ENCODE results near the gene ANKRD44. TPM values are rescaled to one million over a fixed set of nuclear protein-coding genes. Genes with fewer than 3 reads are reported as not detected.
A peak's percentile ranks its signal among the peaks of the same experiment; 100 is the strongest.

ANKRD44 gene
- total RNA-seq, 2 experiments from 2014 or later: 188 to 224 TPM

- CTCF ChIA-PET: interaction anchor here (0.9 to 2.7 kb wide), 20 partner anchors 12 to 162 kb away, joined by 3 to 17 read pairs (median 5); no protein-coding TSS in a partner anchor
- POLR2A ChIA-PET: interaction anchor here (0.5 to 5.0 kb wide), 12 partner anchors 12 to 72 kb away, joined by 3 to 32 read pairs (median 4); partner anchors contain the start of gene ANKRD44
- ATAC-seq (no peak), DNase-seq (no peak)
- Mint-ChIP-seq H3K4me1 (ENCODE audit: low read depth) (peaks cover 82% of the 10 kb centered on the region), H3K9me3 (ENCODE audit: insufficient read depth) (no peaks in the 10 kb centered on the region), H3K27ac (peak overlapping the region; percentile 87), H3K36me3 (ENCODE audit: low read depth) (peaks cover 34% of the 10 kb centered on the region), H3K4me3 (peak overlapping the region; percentile 77), H3K27me3 (ENCODE audit: low read depth) (no peaks in the 10 kb centered on the region)
These were observed 73.1 kb downstream of the ANKRD44 start for GRCh38 chr2:197237291-197238042.

GRCh38 chr2:197236816-197237215 lies 73.8 kb downstream of the ANKRD44 start:
- Mint-ChIP-seq H3K4me1 (ENCODE audit: low read depth) (peaks cover 86% of the 10 kb centered on the region), H3K4me3 (peak overlapping the region; percentile 77), H3K36me3 (ENCODE audit: low read depth) (peaks cover 36% of the 10 kb centered on the region), H3K27me3 (ENCODE audit: low read depth) (no peaks in the 10 kb centered on the region), H3K27ac (peak overlapping the region; percentile 87), H3K9me3 (ENCODE audit: insufficient read depth) (no peaks in the 10 kb centered on the region)
- POLR2A ChIA-PET: interaction anchor here (0.5 to 5.0 kb wide), 7 partner anchors 19 to 72 kb away, joined by 3 to 32 read pairs (median 13); partner anchors contain the start of gene ANKRD44
- CTCF ChIA-PET: interaction anchor here (0.9 to 2.7 kb wide), 14 partner anchors 14 to 123 kb away, joined by 3 to 17 read pairs (median 9); no protein-coding TSS in a partner anchor
- ATAC-seq (no peak), DNase-seq (no peak)

GRCh38 chr2:197236159-197236558 lies 74.4 kb downstream of the ANKRD44 start:
- ATAC-seq (no peak), DNase-seq (no peak)
- peaks cover 88% of the 10 kb centered on the region for H3K4me1 Mint-ChIP-seq (ENCODE audit: low read depth)
- peak overlapping the region; percentile 87 for H3K27ac Mint-ChIP-seq
- no peaks in the 10 kb centered on the region for H3K9me3 Mint-ChIP-seq (ENCODE audit: insufficient read depth)
- ChIA-PET CTCF (interaction anchor here (1.2 to 2.3 kb wide), 7 partner anchors 14 to 123 kb away, joined by 3 to 17 read pairs (median 10); no protein-coding TSS in a partner anchor), POLR2A (interaction anchor here (2.3 to 5.0 kb wide), 5 partner anchors 20 to 73 kb away, joined by 8 to 32 read pairs (median 22); partner anchors contain the start of gene ANKRD44)
- H3K4me3 Mint-ChIP-seq: no peak overlapping the region
- H3K36me3 Mint-ChIP-seq (ENCODE audit: low read depth): peaks cover 38% of the 10 kb centered on the region
- no peaks in the 10 kb centered on the region for H3K27me3 Mint-ChIP-seq (ENCODE audit: low read depth)

GRCh38 chr2:197235711-197236110 lies 74.9 kb downstream of the ANKRD44 start:
- no peaks in the 10 kb centered on the region for H3K9me3 Mint-ChIP-seq (ENCODE audit: insufficient read depth)
- ATAC-seq (no peak), DNase-seq (no peak)
- ChIA-PET POLR2A (interaction anchor here (2.9 to 3.0 kb wide), 2 partner anchors 25 to 37 kb away, joined by 13 to 22 read pairs; no protein-coding TSS in a partner anchor), CTCF (no interaction called here)
- no peaks in the 10 kb centered on the region for H3K27me3 Mint-ChIP-seq (ENCODE audit: low read depth)
- H3K4me1 Mint-ChIP-seq (ENCODE audit: low read depth): peaks cover 86% of the 10 kb centered on the region
- peaks cover 40% of the 10 kb centered on the region for H3K36me3 Mint-ChIP-seq (ENCODE audit: low read depth)
- H3K27ac Mint-ChIP-seq: peak overlapping the region; percentile 87
- no peak overlapping the region for H3K4me3 Mint-ChIP-seq

GRCh38 chr2:197234671-197235191 lies 75.8 kb downstream of the ANKRD44 start:
- ChIA-PET POLR2A (interaction anchor here (0.8 kb wide), 1 partner anchor 53 kb away, joined by 3 read pairs; no protein-coding TSS in a partner anchor), CTCF (interaction anchor here (1.0 kb wide), 1 partner anchor 77 kb away, joined by 3 read pairs; no protein-coding TSS in a partner anchor)
- no peak for ATAC-seq
- Mint-ChIP-seq H3K4me3 (no peak overlapping the region), H3K4me1 (ENCODE audit: low read depth) (peaks cover 89% of the 10 kb centered on the region), H3K9me3 (ENCODE audit: insufficient read depth) (no peaks in the 10 kb centered on the region), H3K27me3 (ENCODE audit: low read depth) (no peaks in the 10 kb centered on the region), H3K36me3 (ENCODE audit: low read depth) (peaks cover 48% of the 10 kb centered on the region), H3K27ac (peak overlapping the region; percentile 76)
- no peak for DNase-seq

GRCh38 chr2:197233473-197233872 lies 77.1 kb downstream of the ANKRD44 start:
- Mint-ChIP-seq H3K9me3 (ENCODE audit: insufficient read depth) (no peaks in the 10 kb centered on the region), H3K27ac (no peak overlapping the region), H3K36me3 (ENCODE audit: low read depth) (peaks cover 45% of the 10 kb centered on the region), H3K4me3 (no peak overlapping the region), H3K27me3 (ENCODE audit: low read depth) (no peaks in the 10 kb centered on the region), H3K4me1 (ENCODE audit: low read depth) (peaks cover 81% of the 10 kb centered on the region)
- no peak for DNase-seq
- no peak for ATAC-seq
- ChIA-PET POLR2A (interaction anchor here (1.3 kb wide), 1 partner anchor 74 kb away, joined by 3 read pairs; no protein-coding TSS in a partner anchor), CTCF (interaction anchor here (1.1 to 1.8 kb wide), 2 partner anchors 21 to 120 kb away, joined by 4 to 6 read pairs; no protein-coding TSS in a partner anchor)

- POLR2A ChIA-PET: no interaction called here
- H3K36me3 Mint-ChIP-seq (ENCODE audit: low read depth): peaks cover 47% of the 10 kb centered on the region
- H3K9me3 Mint-ChIP-seq (ENCODE audit: insufficient read depth): no peaks in the 10 kb centered on the region
- H3K4me3 Mint-ChIP-seq: no peak overlapping the region
- H3K4me1 Mint-ChIP-seq (ENCODE audit: low read depth): peaks cover 74% of the 10 kb centered on the region
- peak overlapping the region; percentile 63 for H3K27ac Mint-ChIP-seq
- ATAC-seq (peak; percentile 38), DNase-seq (no peak)
- CTCF ChIA-PET: interaction anchor here (1.8 to 3.0 kb wide), 2 partner anchors 20 to 26 kb away, joined by 6 to 10 read pairs; no protein-coding TSS in a partner anchor
- H3K27me3 Mint-ChIP-seq (ENCODE audit: low read depth): no peaks in the 10 kb centered on the region
These were observed 78.6 kb downstream of the ANKRD44 start for GRCh38 chr2:197232010-197232409.

- ChIA-PET POLR2A (interaction anchor here (0.5 to 1.1 kb wide), 5 partner anchors 16 to 223 kb away, joined by 3 to 5 read pairs (median 4); partner anchors contain the start of gene COQ10B), CTCF (interaction anchor here (0.9 to 3.0 kb wide), 3 partner anchors 11 to 51 kb away, joined by 3 to 10 read pairs (median 5); no protein-coding TSS in a partner anchor)
- Mint-ChIP-seq H3K9me3 (ENCODE audit: insufficient read depth) (no peaks in the 10 kb centered on the region), H3K4me1 (ENCODE audit: low read depth) (peaks cover 70% of the 10 kb centered on the region), H3K4me3 (no peak overlapping the region), H3K27ac (peak overlapping the region; percentile 56), H3K36me3 (ENCODE audit: low read depth) (peaks cover 51% of the 10 kb centered on the region), H3K27me3 (ENCODE audit: low read depth) (no peaks in the 10 kb centered on the region)
- DNase-seq (no peak), ATAC-seq (no peak)
These were observed 80.8 kb downstream of the ANKRD44 start for GRCh38 chr2:197229509-197230443.

- no peak for DNase-seq
- ChIA-PET POLR2A (interaction anchor here (1.2 kb wide), 1 partner anchor 29 kb away, joined by 3 read pairs; no protein-coding TSS in a partner anchor), CTCF (no interaction called here)
- Mint-ChIP-seq H3K4me1 (ENCODE audit: low read depth) (peaks cover 64% of the 10 kb centered on the region), H3K36me3 (ENCODE audit: low read depth) (peaks cover 54% of the 10 kb centered on the region), H3K4me3 (no peak overlapping the region), H3K27ac (no peak overlapping the region), H3K9me3 (ENCODE audit: insufficient read depth) (no peaks in the 10 kb centered on the region), H3K27me3 (ENCODE audit: low read depth) (no peaks in the 10 kb centered on the region)
- ATAC-seq: no peak
These were observed 87.1 kb downstream of the ANKRD44 start for GRCh38 chr2:197223451-197223850.

GRCh38 chr2:197219636-197220035 lies 90.9 kb downstream of the ANKRD44 start:
- no peak overlapping the region for H3K4me3 Mint-ChIP-seq
- CTCF ChIA-PET: interaction anchor here (0.7 to 1.8 kb wide), 2 partner anchors 12 to 18 kb away, joined by 3 to 4 read pairs; no protein-coding TSS in a partner anchor
- H3K27me3 Mint-ChIP-seq (ENCODE audit: low read depth): no peaks in the 10 kb centered on the region
- no peaks in the 10 kb centered on the region for H3K9me3 Mint-ChIP-seq (ENCODE audit: insufficient read depth)
- peaks cover 78% of the 10 kb centered on the region for H3K4me1 Mint-ChIP-seq (ENCODE audit: low read depth)
- peaks cover 48% of the 10 kb centered on the region for H3K36me3 Mint-ChIP-seq (ENCODE audit: low read depth)
- POLR2A ChIA-PET: interaction anchor here (0.7 to 0.8 kb wide), 3 partner anchors 9 to 36 kb away, joined by 3 to 4 read pairs (median 3); no protein-coding TSS in a partner anchor
- DNase-seq (no peak), ATAC-seq (no peak)
- H3K27ac Mint-ChIP-seq: no peak overlapping the region

Measured in activated CD8-positive, alpha-beta T cell treated with anti-CD3 and anti-CD28 coated beads, Interleukin-2, amount 10 ng/mL, durations not matched to agents 7 days and 5 days (primary cell).